Inflammatory macrophage treated with lipopolysaccharide for 4 hours (primary cell): ENCODE results near the gene RNF144B.

Experiments used
- DNase-seq: peaks from one replicate; pipeline ENCODE4 v3.0.0-alpha.2; 2020

The RNF144B gene

GRCh38 chr6:18491308-18492045 is 104.3 kb downstream of the RNF144B start:
- DNase-seq: no peak

DNA sequence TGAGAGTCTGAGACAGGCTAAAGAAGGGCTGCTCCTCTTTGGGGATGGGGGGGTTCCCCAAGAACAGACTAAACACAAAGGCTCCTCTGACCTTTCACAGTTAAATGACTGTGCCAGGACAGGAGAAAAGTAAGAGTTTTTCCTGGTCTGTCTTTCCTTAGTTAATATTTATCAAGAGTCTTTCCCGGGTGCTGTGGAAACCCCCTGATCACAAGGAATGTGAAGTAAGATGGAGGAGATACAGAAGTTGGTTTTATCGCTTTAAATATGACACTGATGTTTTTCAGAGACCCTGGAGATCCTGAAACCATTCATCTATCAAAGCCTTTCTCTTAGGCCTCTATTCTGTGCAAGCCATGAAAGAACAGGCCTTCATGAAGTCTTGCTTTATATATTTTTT is 105.8 kb downstream of the RNF144B start:
- DNase-seq: no peak

GRCh38 chr6:18493382-18493891 is 106.3 kb downstream of the RNF144B start:
- DNase-seq: no peak

DNA sequence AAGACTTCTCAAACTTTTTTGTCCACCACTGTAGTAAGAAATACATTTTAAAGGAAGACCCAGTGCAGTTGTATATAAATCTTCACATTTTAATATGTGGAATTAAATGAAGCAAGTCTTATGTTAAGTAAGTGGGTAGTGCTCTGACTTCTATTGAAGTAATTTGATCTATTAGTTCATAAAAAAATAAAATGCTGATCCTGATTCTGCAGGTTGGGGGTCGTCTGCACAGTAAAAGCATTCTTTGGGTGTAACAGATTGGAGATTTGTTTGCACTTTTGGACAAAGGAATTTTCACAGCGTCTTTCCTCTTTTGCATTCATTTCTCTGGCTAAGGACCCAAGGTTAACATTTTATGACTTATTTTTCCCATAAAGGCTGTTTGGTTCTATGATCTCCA is 106.8 kb downstream of the RNF144B start:
- no peak for DNase-seq

DNA sequence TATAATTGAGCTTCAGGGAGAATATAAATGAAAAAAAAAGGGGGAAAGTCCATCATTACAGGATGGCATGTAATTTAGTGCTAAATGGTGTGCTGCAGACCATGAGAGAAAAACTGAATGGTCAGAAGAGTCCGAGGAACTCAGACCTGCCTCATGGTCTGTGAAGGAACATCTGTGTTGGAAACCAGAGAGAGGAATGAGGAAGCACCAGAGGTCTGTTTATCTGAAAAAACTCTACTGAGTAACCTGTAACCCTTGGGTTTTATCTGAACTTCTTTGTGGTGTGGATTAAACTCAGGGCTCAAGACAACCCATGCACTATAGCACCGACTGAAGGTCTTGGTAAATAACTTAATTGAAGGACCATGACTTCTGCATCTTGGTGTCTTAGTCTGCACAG is 108.1 kb downstream of the RNF144B start:
- DNase-seq: no peak

DNA sequence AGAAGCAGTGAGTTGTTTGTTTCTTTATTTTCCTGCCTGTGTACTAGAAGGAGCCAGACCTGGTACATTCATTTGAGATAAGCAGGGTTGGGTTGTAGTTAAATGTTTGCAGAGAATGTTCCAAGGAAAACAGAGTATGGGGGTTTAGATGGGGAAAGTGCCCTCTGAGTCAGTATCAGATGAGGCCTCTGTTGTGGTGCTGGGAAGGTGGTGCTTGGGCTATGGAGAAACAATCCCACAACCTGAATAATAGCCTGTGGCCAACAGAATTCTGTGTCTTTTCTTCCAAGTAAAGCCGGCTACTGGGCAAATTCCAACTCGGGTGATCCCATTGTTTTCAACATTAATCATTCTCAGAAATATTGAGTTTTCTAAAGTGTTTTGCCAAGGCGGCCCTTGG is 109.3 kb downstream of the RNF144B start:
- DNase-seq: no peak

DNA sequence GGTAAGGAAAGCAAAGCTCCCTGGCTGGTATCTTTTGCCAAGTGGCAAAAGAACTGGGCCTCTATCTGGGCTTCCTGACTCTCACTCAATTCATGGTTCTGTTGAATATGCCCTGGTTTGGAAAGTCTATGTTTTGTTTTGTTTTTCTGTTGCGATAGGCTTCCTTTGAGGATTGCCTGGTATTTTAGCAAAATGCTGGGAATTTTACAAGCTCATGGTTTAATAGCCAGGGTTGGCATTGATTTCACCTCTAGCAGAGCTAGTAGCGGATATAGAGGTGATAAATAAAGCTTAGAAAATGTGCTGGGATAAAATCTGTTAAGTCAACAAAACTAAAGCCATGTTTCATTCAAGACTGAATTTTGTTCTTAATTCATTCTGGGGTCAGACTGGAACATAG is 109.9 kb downstream of the RNF144B start:
- no peak for DNase-seq

- no peak for DNase-seq
These were observed 111.3 kb downstream of the RNF144B start for GRCh38 chr6:18498408-18498807.

DNA sequence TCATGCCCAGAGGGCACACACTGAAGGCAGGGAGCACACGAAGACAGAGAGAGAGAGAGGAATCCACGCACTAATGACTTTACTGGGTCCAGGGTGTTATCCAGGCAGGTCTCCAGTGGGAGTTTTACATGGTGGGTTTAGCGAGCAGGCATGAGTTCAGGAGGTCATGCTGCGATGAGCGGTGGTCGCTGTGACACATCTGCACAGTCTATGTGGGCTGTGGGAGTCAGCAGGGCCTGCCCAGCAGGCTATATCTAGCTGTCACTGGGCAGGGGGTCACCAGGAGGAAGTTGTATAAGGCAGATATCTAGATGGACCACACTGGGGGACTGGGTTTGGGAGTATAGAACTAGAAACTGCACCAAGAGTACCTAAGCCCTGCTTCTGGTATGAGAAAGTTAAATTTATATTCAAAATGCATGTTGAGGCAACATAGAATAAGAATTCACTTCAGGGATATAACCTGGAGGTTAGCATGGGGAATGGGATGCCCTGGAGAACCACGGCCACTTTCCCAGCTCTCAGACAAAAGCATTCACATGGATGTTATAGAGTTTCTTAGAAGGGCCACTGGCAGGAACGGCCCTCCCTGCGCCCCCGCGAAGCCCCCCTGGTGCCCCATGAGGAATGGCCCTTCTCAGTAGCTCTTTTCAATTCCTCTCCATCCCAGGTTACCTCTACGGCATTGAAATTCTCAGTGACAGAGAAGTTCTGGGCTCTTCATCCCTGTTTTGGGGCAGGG is 113.9 kb downstream of the RNF144B start:
- no peak for DNase-seq

DNA sequence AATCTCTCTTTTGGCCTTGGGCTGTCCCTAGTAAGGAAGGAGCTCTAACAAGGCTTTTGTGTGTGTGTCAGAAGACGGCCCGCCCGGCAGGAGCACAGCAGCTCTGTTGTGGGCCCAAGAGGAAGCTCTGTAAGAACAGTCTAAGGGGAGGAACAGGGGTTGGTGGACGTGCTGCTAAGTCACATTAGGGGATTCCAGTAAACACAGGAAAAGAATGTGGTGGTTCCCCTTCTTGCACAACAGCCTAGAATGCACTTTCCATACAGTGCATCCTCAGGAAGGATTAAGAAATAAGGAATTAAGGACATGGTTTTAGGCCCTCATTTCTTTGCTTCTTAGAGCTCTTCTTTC is 114.5 kb downstream of the RNF144B start:
- peak; percentile 98 for DNase-seq

DNA sequence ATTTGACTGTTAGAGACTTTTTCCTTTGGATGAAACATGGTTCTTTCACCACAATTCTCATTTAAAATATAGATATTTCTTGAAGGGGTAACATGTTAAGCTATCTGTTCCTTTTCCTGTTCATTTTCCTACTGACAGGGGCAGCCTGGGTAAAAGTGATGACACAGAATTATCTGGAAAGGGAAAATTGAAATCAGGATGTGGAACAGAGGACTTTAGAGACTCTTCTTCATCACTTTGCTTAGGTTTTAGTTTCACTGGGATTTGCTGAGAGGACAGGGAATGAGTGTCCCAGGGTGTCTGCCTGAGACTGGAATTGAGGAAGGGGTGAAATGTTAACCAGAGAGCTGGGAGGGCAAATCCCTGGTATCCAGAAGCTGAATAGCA is 116.0 kb downstream of the RNF144B start:
- DNase-seq: peak; percentile 42

DNA sequence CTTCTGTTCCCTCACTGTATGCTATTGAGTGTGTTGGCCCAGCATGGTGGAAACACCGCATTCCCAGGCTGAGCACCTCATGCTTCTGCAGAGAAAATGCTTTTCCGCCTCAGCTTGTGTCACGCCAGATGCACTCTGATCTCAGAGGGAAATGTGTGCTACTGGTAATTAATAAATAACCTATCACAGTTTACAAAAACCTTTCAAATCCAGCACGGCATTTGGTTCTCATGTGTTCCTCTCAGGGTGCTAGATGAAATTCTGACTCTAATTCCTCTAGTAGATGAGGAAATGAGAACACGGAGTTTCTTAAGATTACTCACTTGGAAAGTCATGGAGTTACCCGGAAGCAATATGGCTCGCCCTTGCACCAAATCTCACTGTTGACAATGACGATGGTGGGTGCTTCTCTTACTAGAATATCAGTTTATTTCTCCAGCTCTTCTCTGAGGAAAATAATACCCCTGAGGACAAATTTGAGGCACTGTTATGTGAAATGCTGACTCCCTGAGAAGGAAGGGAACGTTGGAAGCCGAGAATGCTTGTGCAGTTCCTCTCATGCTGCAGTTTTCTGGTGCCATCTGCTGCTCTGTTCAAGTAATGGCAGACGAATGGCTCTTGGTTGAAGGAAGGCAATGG is 116.6 kb downstream of the RNF144B start:
- peak; percentile 93 for DNase-seq

- DNase-seq: no peak
These were observed 117.1 kb downstream of the RNF144B start for GRCh38 chr6:18504232-18504596.

DNA sequence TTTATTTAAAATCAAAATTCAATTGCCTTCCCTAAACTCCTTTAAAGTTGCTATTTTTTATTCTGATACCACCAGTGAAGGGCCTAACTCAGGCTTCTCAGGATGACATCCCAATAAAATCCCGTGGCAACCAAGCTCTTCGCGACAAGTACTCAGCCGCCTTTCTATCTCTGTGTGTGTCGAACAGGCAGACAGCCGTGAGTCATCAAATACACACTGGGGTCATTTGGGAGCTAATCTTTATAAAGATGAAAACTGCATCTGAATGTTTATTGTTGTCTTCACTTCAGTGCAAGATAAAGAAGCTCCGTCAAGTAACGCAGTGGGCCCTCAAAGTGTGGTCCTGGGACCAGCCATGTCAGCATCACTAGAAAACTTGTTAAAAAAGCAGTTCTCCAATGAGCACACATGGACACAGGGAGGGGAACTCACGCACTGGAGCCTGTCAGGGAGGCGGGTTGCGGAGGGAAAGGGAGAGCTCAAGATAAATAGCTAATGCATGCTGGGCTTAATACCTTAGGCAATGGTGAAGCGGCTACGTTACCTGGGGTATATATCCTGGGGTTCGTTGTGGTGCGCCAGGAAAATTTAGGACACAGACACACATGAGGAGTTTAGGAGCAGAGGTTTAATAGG is 119.3 kb downstream of the RNF144B start:
- no peak for DNase-seq

- DNase-seq: no peak
These were observed 119.9 kb downstream of the RNF144B start for GRCh38 chr6:18507018-18507415.

- DNase-seq: no peak
These were observed 120.4 kb downstream of the RNF144B start for GRCh38 chr6:18507561-18507960.

- DNase-seq: no peak
These were observed 122.9 kb downstream of the RNF144B start for GRCh38 chr6:18509871-18510643.

DNA sequence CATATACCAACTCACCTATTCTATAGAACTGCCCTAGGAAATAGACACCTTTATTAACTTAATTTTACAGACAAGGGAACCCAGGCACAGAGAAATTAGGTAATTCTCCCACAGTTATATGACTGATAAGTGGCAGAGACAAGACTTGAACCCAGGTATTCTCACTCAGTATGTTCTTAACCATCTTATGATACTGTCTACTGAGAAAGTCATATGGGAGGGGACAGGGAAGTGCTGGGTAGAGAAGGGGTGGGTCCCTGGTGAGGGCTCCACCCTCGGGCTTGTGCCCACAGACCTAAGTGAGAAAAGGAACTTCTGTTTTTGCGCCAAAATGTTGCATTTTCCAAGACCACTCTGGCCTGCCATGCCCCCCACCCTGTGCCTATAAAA is 123.5 kb downstream of the RNF144B start:
- DNase-seq: peak; percentile 13

DNA sequence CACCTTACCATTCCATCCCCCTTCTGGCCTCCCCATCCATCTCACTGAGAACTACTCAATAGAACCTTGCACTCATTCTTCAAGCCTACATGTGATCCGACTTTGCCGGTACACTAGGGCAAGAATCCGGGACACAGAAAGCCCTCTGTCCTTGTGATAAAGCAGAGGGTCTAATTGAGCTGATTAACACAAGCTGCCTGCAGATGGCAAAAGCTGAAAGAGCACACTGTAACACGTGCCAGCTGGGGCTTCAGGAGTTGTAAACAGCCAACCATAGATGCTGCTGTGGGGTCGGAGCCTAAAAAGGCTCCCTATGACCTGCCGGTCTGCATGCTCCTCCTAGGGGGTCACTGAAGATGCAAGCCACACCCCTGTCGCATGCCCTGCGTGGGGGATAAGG is 124.1 kb downstream of the RNF144B start:
- no peak for DNase-seq

GRCh38 chr6:18513253-18513798 is 126.2 kb downstream of the RNF144B start:
- DNase-seq: no peak

- DNase-seq: no peak
These were observed 127.0 kb downstream of the RNF144B start for GRCh38 chr6:18514180-18514579.

DNA sequence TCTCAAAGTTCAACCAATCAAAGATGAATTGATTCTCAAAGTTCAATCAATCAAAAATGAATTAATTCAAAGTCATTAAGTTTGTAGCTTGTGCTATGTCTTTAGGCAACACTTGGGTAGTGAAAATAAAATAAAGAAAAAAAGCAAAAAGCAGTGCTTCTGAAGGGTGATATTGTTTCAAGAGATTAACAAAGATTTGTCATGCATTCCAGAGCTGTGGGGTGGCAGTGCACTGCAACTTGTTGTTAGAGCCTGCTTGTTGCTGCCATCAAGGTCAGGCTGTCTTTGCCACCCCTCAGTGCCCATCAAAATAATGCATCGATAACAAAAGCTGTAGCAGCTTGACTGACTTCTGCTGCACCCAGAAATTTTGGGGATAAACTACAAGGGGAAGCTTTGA is 128.6 kb downstream of the RNF144B start:
- no peak for DNase-seq
